Measurements from ENCODE around the gene PHTF2.

GRCh38 chr7:77855371-77856083 is 57.0 kb downstream of the PHTF2 start:
- no peak for TF ChIP-seq POLR2AphosphoS5 (IDR thresholded peaks at IDR 0.05; ENCODE audit: low read depth, low read length)
- no peak for TF ChIP-seq TAF1 (IDR thresholded peaks at IDR 0.05; ENCODE audit: borderline replicate concordance, insufficient read depth, low read length)
- TF ChIP-seq REST (IDR thresholded peaks at IDR 0.05; ENCODE audit: insufficient read depth in 1 of 2, low read depth in 2 of 2, low read length in 2 of 2): no peak
- no peak for TF ChIP-seq SIN3A (IDR thresholded peaks at IDR 0.05; ENCODE audit: borderline replicate concordance, insufficient read depth, low read length)
- TF ChIP-seq FOXP2 (optimal IDR thresholded peaks at IDR 0.05; ENCODE audit: borderline replicate concordance, extremely low read depth, extremely low read length, insufficient read depth): no peak

Data from PFSK-1 (cell line).